Measurements from ENCODE around the gene ARHGAP40.

DNA sequence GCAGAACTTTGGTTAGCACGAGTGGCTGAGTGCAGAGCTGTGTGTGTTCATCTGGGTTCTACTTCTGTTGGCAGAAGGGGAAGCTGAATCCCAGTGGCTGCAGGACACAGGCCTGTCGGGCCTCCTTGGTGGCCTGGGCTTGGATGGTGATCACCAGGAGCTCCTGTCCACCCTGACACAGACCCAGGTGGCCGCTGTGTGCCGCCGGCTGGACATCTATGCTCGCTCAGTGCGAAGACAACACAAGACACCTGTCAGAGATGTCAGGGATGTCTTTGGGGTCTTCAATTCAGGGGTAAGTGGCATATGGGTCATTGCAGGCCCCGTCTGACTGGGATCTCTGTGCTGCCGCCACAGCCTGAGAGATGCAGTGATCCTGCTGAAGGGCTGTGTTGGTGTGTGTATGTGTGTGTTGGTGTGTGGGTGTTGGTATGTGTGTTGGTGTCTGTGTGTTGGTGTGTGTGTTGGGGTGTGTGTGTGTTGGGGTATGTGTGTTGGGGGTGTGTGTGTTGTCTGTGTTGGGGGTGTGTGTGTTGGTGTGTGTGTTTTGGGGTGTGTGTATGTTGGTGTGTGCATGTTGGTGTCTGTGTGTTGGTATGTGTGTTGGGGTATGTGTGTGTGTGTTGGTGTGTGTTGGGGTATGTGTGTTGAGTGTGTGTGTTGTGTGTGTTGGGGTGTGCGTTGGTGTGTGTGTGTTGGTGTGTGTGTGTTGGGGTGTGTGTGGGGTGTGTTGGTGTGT, 25.5 kb downstream of the ARHGAP40 start:
- TF ChIP-seq, protein P1, sequence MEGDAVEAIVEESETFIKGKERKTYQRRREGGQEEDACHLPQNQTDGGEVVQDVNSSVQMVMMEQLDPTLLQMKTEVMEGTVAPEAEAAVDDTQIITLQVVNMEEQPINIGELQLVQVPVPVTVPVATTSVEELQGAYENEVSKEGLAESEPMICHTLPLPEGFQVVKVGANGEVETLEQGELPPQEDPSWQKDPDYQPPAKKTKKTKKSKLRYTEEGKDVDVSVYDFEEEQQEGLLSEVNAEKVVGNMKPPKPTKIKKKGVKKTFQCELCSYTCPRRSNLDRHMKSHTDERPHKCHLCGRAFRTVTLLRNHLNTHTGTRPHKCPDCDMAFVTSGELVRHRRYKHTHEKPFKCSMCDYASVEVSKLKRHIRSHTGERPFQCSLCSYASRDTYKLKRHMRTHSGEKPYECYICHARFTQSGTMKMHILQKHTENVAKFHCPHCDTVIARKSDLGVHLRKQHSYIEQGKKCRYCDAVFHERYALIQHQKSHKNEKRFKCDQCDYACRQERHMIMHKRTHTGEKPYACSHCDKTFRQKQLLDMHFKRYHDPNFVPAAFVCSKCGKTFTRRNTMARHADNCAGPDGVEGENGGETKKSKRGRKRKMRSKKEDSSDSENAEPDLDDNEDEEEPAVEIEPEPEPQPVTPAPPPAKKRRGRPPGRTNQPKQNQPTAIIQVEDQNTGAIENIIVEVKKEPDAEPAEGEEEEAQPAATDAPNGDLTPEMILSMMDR (conservative IDR thresholded peaks at IDR 0.05; ENCODE audit: low read depth in 2 of 2), result no peak
- TF ChIP-seq EZH2 (IDR thresholded peaks at IDR 0.05; ENCODE audit: low read depth, unreplicated experiment), result no peak
- no peak for TF ChIP-seq CREB1 (CRISPR knock-in tag; IDR thresholded peaks at IDR 0.05; ENCODE audit: low read depth)
